Endothelial cell (in vitro differentiated cells): ENCODE data around the gene NUPR2. TPM values are rescaled to one million over a fixed set of nuclear protein-coding genes. Genes with fewer than 3 reads are reported as not detected.
"Not testable (repeated sequence)": the region's sequence is repeated elsewhere in the genome, so short reads cannot be mapped to it uniquely, and the experiment has no call there.

ENCODE experiments used
- DNase-seq: peaks from one replicate; pipeline ENCODE4 v3.0.0; 2021; ENCODE audit warnings: low spot score
- H3K27ac Mint-ChIP-seq: one replicate; pipeline ENCODE4 v1.8.0; 2021; ENCODE audit warnings: mixed read lengths, inconsistent platforms; ENCODE audit not compliant: unreplicated experiment
- H3K27me3 Mint-ChIP-seq: one replicate; pipeline ENCODE4 v1.8.0; 2021; ENCODE audit warnings: mild to moderate bottlenecking, moderate library complexity, mixed read lengths, inconsistent platforms; ENCODE audit not compliant: unreplicated experiment
- H3K36me3 Mint-ChIP-seq: one replicate; pipeline ENCODE4 v1.8.0; 2021; ENCODE audit warnings: mild to moderate bottlenecking, low read depth, mixed read lengths, inconsistent platforms; ENCODE audit not compliant: unreplicated experiment
- H3K4me1 Mint-ChIP-seq: one replicate; pipeline ENCODE4 v1.8.0; 2021; ENCODE audit warnings: mild to moderate bottlenecking, mixed read lengths, inconsistent platforms; ENCODE audit not compliant: unreplicated experiment
- H3K4me3 Mint-ChIP-seq: one replicate; pipeline ENCODE4 v1.8.0; 2021; ENCODE audit warnings: mild to moderate bottlenecking, mixed read lengths, inconsistent platforms; ENCODE audit not compliant: unreplicated experiment
- H3K9me3 Mint-ChIP-seq: one replicate; pipeline ENCODE4 v1.8.0; 2021; ENCODE audit warnings: mixed read lengths, inconsistent platforms; ENCODE audit not compliant: unreplicated experiment
- total RNA-seq: library from RNA; stranded (reverse); fragmentation: NEBNext Ultra II Directional; extraction: Animal tissue kit (Norgen Biotek cat#: 25700); gene quantifications from one replicate; pipeline ENCODE4 v1.2.1, GENCODE V29; 2021; ENCODE audit not compliant: unreplicated experiment
- TF ChIP-seq, protein P1 (sequence below): fragments of 200-600 bp; sonication (generic); IDR thresholded peaks from one replicate; pipeline ENCODE4 v1.5.0; 2021; ENCODE audit warnings: antibody characterized with exemption; ENCODE audit not compliant: unreplicated experiment

The NUPR2 gene
- total RNA-seq, 1 donor from 2014 or later: not detected

DNA sequence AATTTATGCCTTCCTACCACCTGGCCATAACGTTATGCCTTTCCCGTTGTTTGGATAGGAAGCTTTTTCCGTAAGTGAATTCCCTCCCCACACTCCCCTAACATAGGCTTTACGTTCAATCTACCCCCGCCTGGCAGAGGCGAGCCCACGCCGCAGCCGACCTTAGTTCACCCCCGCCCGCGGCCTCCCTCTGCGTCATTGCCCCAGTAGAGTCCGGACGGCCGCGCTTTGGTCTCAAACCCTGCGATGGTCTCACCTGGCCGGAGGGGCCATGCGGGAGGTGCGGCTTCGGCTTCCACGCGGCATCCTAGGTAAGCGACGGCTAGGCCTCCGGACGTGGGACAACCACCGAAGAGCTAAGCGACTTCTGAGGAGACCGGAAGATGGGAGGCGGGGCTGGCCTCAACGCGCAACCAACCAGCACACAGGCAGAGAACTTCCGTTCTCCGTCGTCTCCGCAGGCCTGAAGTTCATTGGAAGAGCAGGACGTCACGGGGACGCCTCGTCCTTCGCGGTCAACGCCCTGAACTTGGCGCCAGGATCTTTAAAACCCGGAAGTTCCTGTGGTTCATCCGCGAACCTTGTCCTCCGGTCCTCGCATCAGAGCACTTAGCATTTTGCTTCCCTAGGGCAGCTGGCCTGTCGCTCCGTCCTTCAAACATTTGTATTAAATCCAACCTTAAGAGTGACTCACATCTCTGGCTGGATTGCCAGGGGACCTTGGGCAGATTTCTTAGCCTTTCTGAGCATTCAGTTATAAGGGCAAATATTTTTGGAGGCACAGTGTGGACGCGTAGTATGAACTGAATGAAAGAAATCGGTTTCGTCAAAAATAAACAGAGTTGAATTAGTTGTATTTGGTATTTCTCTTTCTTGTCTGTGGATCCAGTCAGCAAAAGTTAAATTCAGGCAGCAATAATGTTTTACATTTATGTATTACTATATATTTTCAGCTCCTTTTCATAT lies 9.8 kb downstream of the NUPR2 start, which contains the start of gene CHCHD2:
CHCHD2 (minus strand) TSS at position 369 of the 966 bp plus-strand sequence; CDS start at position 306, 63 bp downstream.
- TF ChIP-seq, protein P1, sequence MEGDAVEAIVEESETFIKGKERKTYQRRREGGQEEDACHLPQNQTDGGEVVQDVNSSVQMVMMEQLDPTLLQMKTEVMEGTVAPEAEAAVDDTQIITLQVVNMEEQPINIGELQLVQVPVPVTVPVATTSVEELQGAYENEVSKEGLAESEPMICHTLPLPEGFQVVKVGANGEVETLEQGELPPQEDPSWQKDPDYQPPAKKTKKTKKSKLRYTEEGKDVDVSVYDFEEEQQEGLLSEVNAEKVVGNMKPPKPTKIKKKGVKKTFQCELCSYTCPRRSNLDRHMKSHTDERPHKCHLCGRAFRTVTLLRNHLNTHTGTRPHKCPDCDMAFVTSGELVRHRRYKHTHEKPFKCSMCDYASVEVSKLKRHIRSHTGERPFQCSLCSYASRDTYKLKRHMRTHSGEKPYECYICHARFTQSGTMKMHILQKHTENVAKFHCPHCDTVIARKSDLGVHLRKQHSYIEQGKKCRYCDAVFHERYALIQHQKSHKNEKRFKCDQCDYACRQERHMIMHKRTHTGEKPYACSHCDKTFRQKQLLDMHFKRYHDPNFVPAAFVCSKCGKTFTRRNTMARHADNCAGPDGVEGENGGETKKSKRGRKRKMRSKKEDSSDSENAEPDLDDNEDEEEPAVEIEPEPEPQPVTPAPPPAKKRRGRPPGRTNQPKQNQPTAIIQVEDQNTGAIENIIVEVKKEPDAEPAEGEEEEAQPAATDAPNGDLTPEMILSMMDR: no peak
- H3K27ac Mint-ChIP-seq: no peak within 1 kb of the TSS
- H3K4me1 Mint-ChIP-seq: no peaks in the 10 kb centered on the region
- peaks cover 19% of the 10 kb centered on the region for H3K9me3 Mint-ChIP-seq
- H3K4me3 Mint-ChIP-seq: no peak within 1 kb of the TSS
- H3K27me3 Mint-ChIP-seq: peaks cover 3% of the 10 kb centered on the region
- H3K36me3 Mint-ChIP-seq: no peaks in the 10 kb centered on the region
- no peak for DNase-seq

DNA sequence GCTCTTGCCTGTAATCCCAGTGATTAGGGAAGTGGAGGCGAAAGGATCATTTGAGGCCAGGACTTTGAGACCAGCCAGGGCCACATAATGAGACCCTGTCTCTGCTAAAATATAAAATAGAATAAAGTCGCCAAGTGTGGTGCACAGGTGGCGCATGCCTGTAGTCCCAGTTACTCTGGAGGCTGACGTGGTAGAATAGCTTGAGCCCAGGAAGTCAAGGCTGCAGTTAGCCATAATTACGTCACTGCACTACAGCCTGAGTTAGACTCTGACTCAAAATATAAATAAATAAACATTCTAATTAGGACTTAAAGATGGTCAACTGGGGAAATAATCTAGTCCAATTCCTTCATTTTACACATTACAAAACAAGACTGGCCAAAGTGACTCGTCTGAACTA lies 10.7 kb downstream of the NUPR2 start:
- DNase-seq: no peak
- TF ChIP-seq, protein P1: no peak
- H3K36me3 Mint-ChIP-seq: no peaks in the 10 kb centered on the region
- no peaks in the 10 kb centered on the region for H3K4me1 Mint-ChIP-seq
- H3K4me3 Mint-ChIP-seq: no peak overlapping the region
- peaks cover 3% of the 10 kb centered on the region for H3K27me3 Mint-ChIP-seq
- H3K9me3 Mint-ChIP-seq: peaks cover 24% of the 10 kb centered on the region
- no peak overlapping the region for H3K27ac Mint-ChIP-seq

DNA sequence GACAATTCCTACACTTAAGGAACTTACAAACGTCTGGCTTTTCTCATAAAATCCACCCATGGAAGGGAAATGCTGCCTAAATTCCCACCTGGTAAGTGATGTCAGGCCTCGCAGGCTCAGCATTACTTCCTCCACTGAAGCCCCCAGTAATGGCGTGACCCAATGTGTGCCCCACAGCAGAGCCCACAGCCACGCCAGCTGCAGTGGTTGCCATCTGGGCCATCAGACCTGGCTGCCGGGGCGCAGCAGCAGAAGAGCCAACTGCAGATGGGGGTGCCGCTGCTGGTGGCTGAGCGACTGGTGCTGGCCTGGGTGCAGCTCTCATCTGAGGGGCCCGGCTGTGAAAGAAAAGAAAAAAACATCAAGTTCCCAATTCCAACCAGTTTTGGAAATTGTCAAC lies 12.1 kb downstream of the NUPR2 start:
- not testable (repeated sequence) for H3K36me3 Mint-ChIP-seq, H3K4me1 Mint-ChIP-seq, H3K4me3 Mint-ChIP-seq, H3K27ac Mint-ChIP-seq, DNase-seq, H3K27me3 Mint-ChIP-seq
- H3K9me3 Mint-ChIP-seq: peaks cover 28% of the 10 kb centered on the region

DNA sequence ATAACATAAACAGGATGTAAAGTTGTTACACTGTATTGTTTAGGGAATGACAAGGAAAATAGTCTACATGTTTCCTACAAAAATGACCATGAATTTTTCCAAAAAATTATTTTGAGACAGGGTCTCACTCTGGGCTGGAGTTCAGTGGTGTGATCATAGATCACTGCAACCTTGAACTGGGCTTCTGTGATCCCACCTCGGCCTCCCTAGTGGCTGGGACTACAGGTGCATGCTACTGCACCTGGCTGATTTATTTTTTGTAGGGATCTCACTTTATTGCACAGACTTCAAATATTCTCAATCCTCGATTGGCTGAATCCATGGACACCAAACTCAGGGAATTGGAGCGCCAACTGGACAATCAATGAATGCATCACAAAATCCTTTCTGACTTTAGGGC lies 16.6 kb downstream of the NUPR2 start:
- Mint-ChIP-seq H3K4me1 (no peaks in the 10 kb centered on the region), H3K27ac (no peak overlapping the region), H3K36me3 (peaks cover 6% of the 10 kb centered on the region), H3K4me3 (no peak overlapping the region), H3K27me3 (no peaks in the 10 kb centered on the region), H3K9me3 (peaks cover 10% of the 10 kb centered on the region)
- DNase-seq: no peak
- TF ChIP-seq, protein P1: no peak

DNA sequence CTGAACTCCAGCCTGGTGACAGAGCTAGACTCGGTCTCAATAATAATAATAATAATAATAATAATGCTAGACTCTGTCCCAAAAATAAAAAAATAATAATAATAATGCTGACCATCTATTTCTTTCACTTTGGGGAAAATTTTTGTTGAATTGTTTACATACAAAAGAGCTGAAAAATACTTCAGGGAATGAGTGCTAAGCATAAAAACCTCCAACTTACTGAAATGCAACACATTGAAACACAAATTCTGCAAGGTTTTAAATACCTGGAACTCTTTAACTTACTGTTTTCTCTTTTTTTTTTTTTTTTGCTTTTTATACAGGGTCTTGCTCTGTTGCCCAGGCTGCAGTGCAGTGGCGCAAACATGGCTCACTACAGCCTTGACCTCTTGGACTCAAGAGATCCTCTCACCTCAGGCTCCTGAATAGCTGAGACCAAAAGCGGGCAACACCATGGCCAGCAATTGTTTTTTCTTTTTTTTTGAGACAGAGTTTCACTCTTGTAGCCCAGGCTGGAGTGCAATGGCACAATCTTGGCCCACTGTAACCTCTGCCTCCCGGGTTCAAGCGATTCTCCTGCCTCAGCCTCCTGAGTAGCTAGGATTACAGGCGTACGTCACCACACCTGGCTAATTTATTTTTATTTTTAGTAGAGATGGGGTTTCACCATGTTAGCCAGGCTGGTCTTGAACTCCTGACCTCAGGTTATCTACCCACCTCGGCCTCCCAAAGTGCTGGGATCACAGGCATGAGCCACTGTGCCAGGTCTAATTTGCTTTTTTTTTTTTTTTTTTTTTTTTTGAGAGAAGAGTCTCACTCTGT lies 17.8 kb downstream of the NUPR2 start:
- not testable (repeated sequence) for H3K9me3 Mint-ChIP-seq, DNase-seq, H3K4me1 Mint-ChIP-seq, H3K4me3 Mint-ChIP-seq, H3K27ac Mint-ChIP-seq, H3K36me3 Mint-ChIP-seq, H3K27me3 Mint-ChIP-seq
